CD14-positive monocyte (primary cell): Measurements from ENCODE around the gene RNF220. TPM values are rescaled to one million over a fixed set of nuclear protein-coding genes. Genes with fewer than 3 reads are reported as not detected.

ENCODE experiments used
- DNase-seq, 3 donors: peaks; one replicate each; pipeline ENCODE4 v3.0.0-alpha.2; 2011 to 2022
- H2AFZ ChIP-seq: 2 replicates; pipeline ENCODE4 v1.6.0; 2012; ENCODE audit warnings: mild to moderate bottlenecking, low read depth, low read length, inconsistent platforms; ENCODE audit not compliant: insufficient read depth, poor library complexity, severe bottlenecking
- H3K27ac ChIP-seq, 2 donors: 1 replicate in 1 of 2; 2 replicates in 1 of 2; pipeline ENCODE4 v1.5.1; 2012 to 2013; ENCODE audit warnings: low read length in 2 of 2, control low read depth in 1 of 2, inconsistent platforms in 1 of 2, low read depth in 1 of 2, mild to moderate bottlenecking in 1 of 2
- H3K27me3 ChIP-seq, 2 donors: one replicate each; pipeline versions ENCODE4 v1.6.0 to v1.6.1; 2011 to 2013; ENCODE audit warnings: low read length in 2 of 2; ENCODE audit not compliant: control insufficient read depth in 2 of 2, insufficient read depth in 2 of 2
- H3K36me3 ChIP-seq, 2 donors: replicated peaks in 1 of 2; 1 replicate in 1 of 2; 2 replicates in 1 of 2; pipeline versions ENCODE4 v1.5.1 to v1.6.1; 2012 to 2013; ENCODE audit warnings: low read length in 2 of 2, control low read depth in 1 of 2, inconsistent platforms in 1 of 2, mild to moderate bottlenecking in 1 of 2; ENCODE audit not compliant: insufficient read depth in 2 of 2, control insufficient read depth in 1 of 2
- H3K4me1 ChIP-seq, 2 donors: 1 replicate in 1 of 2; 2 replicates in 1 of 2; pipeline versions ENCODE4 v1.5.1 to v1.6.1; 2012 to 2013; ENCODE audit warnings: low read length in 2 of 2, control low read depth in 1 of 2, inconsistent platforms in 1 of 2, mild to moderate bottlenecking in 1 of 2, moderate library complexity in 1 of 2; ENCODE audit not compliant: insufficient read depth in 2 of 2, control insufficient read depth in 1 of 2
- H3K4me2 ChIP-seq: replicated peaks from 2 replicates; pipeline ENCODE3; 2012; ENCODE audit warnings: low read length, moderate library complexity, mild to moderate bottlenecking; ENCODE audit not compliant: poor library complexity, severe bottlenecking; ENCODE audit errors: extremely low read depth
- H3K4me3 ChIP-seq, 3 experiments: fragments of 200-600 bp in 1 of 3; sonication (generic) in 1 of 3; replicated peaks in 1 of 3; 1 replicate in 2 of 3; 2 replicates in 1 of 3; pipeline ENCODE4 v1.5.1; 2011 to 2013; ENCODE audit warnings: low read length in 3 of 3, mild to moderate bottlenecking in 3 of 3, control low read depth in 2 of 3, low read depth in 2 of 3, inconsistent platforms in 1 of 3, moderate library complexity in 1 of 3
- H3K79me2 ChIP-seq: 2 replicates; pipeline ENCODE4 v1.6.0; 2012; ENCODE audit warnings: mild to moderate bottlenecking, control low read depth, inconsistent platforms, low read length, moderate library complexity; ENCODE audit not compliant: insufficient read depth
- H3K9ac ChIP-seq: 2 replicates; pipeline ENCODE4 v1.6.0; 2017; ENCODE audit warnings: low read length, mild to moderate bottlenecking; ENCODE audit not compliant: insufficient read depth, poor library complexity, severe bottlenecking
- H3K9me3 ChIP-seq, 2 donors: replicated peaks in 1 of 2; 1 replicate in 1 of 2; 2 replicates in 1 of 2; pipeline versions ENCODE4 v1.5.1 to v1.6.1; 2012 to 2013; ENCODE audit warnings: low read length in 2 of 2, control low read depth in 1 of 2; ENCODE audit not compliant: control insufficient read depth in 1 of 2, insufficient read depth in 1 of 2
- H4K20me1 ChIP-seq: 2 replicates; pipeline ENCODE4 v1.6.0; 2012; ENCODE audit warnings: mild to moderate bottlenecking, low read length, control low read depth, moderate library complexity; ENCODE audit not compliant: insufficient read depth
- H3K27ac Mint-ChIP-seq, 7 donors: one replicate each; pipeline ENCODE4 v1.8.0; 2020; ENCODE audit warnings: mild to moderate bottlenecking in 7 of 7, mixed read lengths in 7 of 7, moderate library complexity in 6 of 7, inconsistent platforms in 2 of 7
- H3K27me3 Mint-ChIP-seq, 3 donors: one replicate each; pipeline ENCODE4 v1.8.0; 2021 to 2022; ENCODE audit warnings: low read depth in 3 of 3, mild to moderate bottlenecking in 3 of 3, mixed read lengths in 3 of 3, moderate library complexity in 3 of 3, inconsistent platforms in 1 of 3
- H3K36me3 Mint-ChIP-seq, 2 donors: one replicate each; pipeline ENCODE4 v1.8.0; 2020; ENCODE audit warnings: mixed read lengths in 2 of 2, inconsistent platforms in 1 of 2, mild to moderate bottlenecking in 1 of 2
- H3K4me1 Mint-ChIP-seq: one replicate; pipeline ENCODE4 v1.8.0; 2020; ENCODE audit warnings: mild to moderate bottlenecking, mixed read lengths
- H3K4me3 Mint-ChIP-seq, 2 donors: one replicate each; pipeline ENCODE4 v1.8.0; 2020; ENCODE audit warnings: mild to moderate bottlenecking in 2 of 2, mixed read lengths in 2 of 2, moderate library complexity in 1 of 2
- H3K9me3 Mint-ChIP-seq, 7 donors: one replicate each; pipeline ENCODE4 v1.8.0; 2020 to 2022; ENCODE audit warnings: mixed read lengths in 7 of 7, mild to moderate bottlenecking in 6 of 7, moderate library complexity in 6 of 7, inconsistent platforms in 2 of 7
- CTCF ChIP-seq: fragments of 200-600 bp; IDR thresholded peaks from one replicate; pipeline ENCODE4 v1.8.0; 2022; ENCODE audit warnings: antibody characterized with exemption, mild to moderate bottlenecking
- WGBS: methylation state at CpG from one replicate; pipeline ENCODE4 v1.1.5; 2013; ENCODE audit warnings: missing lambda C conversion rate; ENCODE audit not compliant: insufficient coverage; 5-methylcytosine and 5-hydroxymethylcytosine counted together
- intact Hi-C, 2 donors: fragments of 100-400 bp; cut with micrococcal nuclease; formaldehyde crosslinking; loops; one replicate each; pipeline versions ENCODE4 v1.15.0 to v1.15.1; 2023
- polyA plus RNA-seq, 3 donors: library from polyadenylated mRNA; depleted of rRNA in 1 of 3; unstranded in 2 of 3; stranded (reverse) in 1 of 3; fragments of 300-500 nt in 2 of 3; fragments of >200 nt in 1 of 3; fragmentation: Illumina TruSeq in 2 of 3; gene quantifications; 1 replicate in 2 of 3; 2 replicates in 1 of 3; pipeline ENCODE4 v1.2.3, GENCODE V29; 2012 to 2021

Gene RNF220
- polyA plus RNA-seq, 3 donors = 39.4 to 133 (median 49.4) TPM

- TF ChIP-seq CTCF = no peak
- WGBS = 50% methylated on average over 3 of the region's 14 CpGs
- no peak for DNase-seq
- H3K27me3 ChIP-seq = no peaks in the 10 kb centered on the region
- H3K9me3 Mint-ChIP-seq = no peaks in the 10 kb centered on the region
- H3K4me2 ChIP-seq = peak overlapping the region; percentile 67
- no peaks in the 10 kb centered on the region for H4K20me1 ChIP-seq
- H3K9me3 ChIP-seq = no peaks in the 10 kb centered on the region
- no peak overlapping the region for H3K27ac Mint-ChIP-seq
- peak overlapping the region in 1 of 3 experiments; percentile 59 for H3K4me3 ChIP-seq
- H3K27ac ChIP-seq = no peak overlapping the region
- intact Hi-C loops = no loop called here
- no peaks in the 10 kb centered on the region for H3K36me3 Mint-ChIP-seq
- H3K79me2 ChIP-seq = no peaks in the 10 kb centered on the region
- H3K4me1 ChIP-seq = peaks cover 16 to 18% of the 10 kb centered on the region in 2 donors
- no peaks in the 10 kb centered on the region for H3K36me3 ChIP-seq
- peaks cover 15% of the 10 kb centered on the region for H3K4me1 Mint-ChIP-seq
- H2AFZ ChIP-seq = peak overlapping the region; percentile 63
- peak overlapping the region; percentile 43 for H3K9ac ChIP-seq
- H3K4me3 Mint-ChIP-seq = peak overlapping the region in 1 of 2 donors; percentile 85
- H3K27me3 Mint-ChIP-seq = peaks cover 0 to 4% (median 0%) of the 10 kb centered on the region in 3 donors
Observed at GRCh38 chr1:44542420-44543063, 137.5 kb downstream of the RNF220 start.

DNA sequence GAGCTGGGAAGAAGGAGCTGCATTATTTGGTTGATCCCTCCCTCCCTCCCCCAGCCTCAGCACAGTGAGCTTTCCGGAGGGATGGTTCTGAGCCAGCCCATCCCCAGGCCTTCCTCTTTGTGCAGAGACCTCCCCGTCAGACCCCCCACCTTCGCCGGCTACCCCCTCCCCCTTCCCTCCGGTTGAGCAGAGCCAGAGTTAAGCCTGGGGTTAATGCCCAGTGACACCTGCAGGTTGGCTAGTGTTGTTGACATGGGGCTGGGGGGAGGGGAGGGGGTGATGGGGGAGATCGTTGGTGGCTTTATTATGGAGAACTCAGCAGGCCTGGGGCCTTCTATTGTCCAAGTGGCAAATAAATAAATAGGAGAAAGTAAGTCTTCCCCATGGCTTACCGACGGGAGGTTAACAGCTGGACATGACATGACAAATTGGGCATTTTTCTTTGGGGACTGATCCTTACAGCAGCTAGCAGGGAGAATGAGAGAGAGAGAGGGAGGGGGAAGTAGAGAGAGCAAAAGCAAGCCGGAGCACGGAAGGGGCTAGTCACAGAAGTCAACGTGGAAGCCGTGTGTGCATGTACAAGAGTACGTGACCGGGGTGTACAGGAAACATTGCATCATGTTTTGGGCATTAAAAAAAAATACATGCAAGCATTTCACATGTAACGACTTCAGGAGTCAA, 138.1 kb downstream of the RNF220 start:
- Histone ChIP-seq H3K27me3 (no peaks in the 10 kb centered on the region), H3K79me2 (no peaks in the 10 kb centered on the region), H3K27ac (no peak overlapping the region), H3K9me3 (no peaks in the 10 kb centered on the region), H3K9ac (peak overlapping the region; percentile 43), H3K4me2 (peak overlapping the region; percentile 67), H2AFZ (peak overlapping the region; percentile 63), H3K4me1 (peaks cover 16 to 18% of the 10 kb centered on the region in 2 donors), H3K36me3 (no peaks in the 10 kb centered on the region), H3K4me3 (peak overlapping the region in 1 of 3 experiments; percentile 59), H4K20me1 (no peaks in the 10 kb centered on the region)
- WGBS = 0% methylated on average over 5 of the region's 15 CpGs
- Mint-ChIP-seq H3K4me3 (peak overlapping the region; percentile 31 to 85), H3K9me3 (no peaks in the 10 kb centered on the region), H3K36me3 (no peaks in the 10 kb centered on the region), H3K27me3 (peaks cover 0 to 6% (median 0%) of the 10 kb centered on the region in 3 donors), H3K4me1 (peaks cover 15% of the 10 kb centered on the region), H3K27ac (no peak overlapping the region)
- peak; percentile 50 to 66 (median 63) for DNase-seq
- intact Hi-C loops = no loop called here
- no peak for TF ChIP-seq CTCF
